GM20000 (cell line): ENCODE data around the gene RPSA.

Experiments used
- DNase-seq: peaks from one replicate; pipeline ENCODE4 v3.0.0; 2012; ENCODE audit warnings: low spot score
- TF ChIP-seq, protein P1 (sequence below): IDR thresholded peaks from 2 replicates; pipeline ENCODE4 v1.5.1; 2012; ENCODE audit warnings: mild to moderate bottlenecking, control low read depth; ENCODE audit errors: extremely low read depth, missing control alignments

Gene RPSA

GRCh38 chr3:39438880-39439279 is 32.4 kb downstream of the RPSA start:
- TF ChIP-seq, protein P1, sequence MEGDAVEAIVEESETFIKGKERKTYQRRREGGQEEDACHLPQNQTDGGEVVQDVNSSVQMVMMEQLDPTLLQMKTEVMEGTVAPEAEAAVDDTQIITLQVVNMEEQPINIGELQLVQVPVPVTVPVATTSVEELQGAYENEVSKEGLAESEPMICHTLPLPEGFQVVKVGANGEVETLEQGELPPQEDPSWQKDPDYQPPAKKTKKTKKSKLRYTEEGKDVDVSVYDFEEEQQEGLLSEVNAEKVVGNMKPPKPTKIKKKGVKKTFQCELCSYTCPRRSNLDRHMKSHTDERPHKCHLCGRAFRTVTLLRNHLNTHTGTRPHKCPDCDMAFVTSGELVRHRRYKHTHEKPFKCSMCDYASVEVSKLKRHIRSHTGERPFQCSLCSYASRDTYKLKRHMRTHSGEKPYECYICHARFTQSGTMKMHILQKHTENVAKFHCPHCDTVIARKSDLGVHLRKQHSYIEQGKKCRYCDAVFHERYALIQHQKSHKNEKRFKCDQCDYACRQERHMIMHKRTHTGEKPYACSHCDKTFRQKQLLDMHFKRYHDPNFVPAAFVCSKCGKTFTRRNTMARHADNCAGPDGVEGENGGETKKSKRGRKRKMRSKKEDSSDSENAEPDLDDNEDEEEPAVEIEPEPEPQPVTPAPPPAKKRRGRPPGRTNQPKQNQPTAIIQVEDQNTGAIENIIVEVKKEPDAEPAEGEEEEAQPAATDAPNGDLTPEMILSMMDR, result no peak
- no peak for DNase-seq

DNA sequence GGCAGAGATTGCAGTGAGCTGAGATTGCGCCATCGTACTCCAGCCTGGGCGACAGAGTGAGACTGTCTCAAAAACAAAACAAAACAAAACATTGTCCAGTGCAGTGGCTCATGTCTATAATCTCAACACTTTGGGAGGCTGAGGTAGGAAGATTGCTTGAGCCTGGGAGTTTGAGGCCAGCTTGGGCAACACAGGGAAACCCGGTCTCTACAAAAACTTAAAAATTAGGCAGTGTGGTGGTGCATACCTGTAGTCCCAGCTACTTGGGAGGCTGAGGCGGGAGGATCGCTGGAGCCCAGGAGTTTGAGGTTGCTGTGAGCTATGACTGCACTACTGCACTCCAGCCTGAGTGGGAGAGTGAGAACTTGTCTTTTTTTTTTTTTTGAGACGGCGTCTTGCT is 33.8 kb downstream of the RPSA start:
- DNase-seq, result no peak
- TF ChIP-seq, protein P1, result no peak

DNA sequence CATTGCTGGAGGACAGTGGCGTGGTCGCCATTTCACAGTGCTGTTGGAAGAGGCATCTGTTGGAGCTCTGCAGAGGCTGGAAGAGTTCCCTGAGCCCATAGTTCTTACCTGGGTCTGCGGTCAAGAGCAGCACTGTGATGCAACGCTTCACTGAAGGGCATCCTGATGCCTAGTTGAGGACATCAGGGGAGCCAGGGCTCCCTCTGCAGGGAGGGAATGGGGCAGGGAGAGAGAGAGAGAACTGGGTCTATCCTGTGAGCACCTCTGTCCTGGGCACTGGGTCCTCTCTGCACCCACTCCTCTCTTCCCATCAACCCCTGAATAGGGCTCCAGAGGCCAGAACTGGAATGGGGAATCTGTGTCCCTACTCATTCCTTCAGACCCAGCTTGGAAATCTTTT is 37.0 kb downstream of the RPSA start:
- TF ChIP-seq, protein P1, result no peak
- no peak for DNase-seq

DNA sequence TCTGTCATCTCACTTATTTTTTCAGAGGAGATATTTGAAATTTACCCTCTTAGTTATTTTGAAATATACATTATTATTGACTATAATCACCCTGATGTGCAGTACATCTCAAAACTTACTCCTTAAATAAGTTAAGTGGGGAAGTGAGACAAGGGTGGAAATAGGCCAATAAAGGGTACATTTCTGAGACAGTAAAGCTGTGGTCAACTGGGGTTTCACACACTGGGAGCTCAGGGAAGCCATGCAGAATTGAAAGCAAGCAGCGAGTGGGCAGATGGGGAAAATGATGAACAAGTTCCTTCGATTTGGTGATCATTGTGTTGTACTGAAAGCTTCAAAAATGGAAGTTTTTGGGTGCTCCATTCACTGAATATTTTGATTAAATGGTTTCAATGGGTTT is 39.4 kb downstream of the RPSA start:
- TF ChIP-seq, protein P1, result no peak
- no peak for DNase-seq

GRCh38 chr3:39446444-39446843 is 39.9 kb downstream of the RPSA start:
- DNase-seq, result no peak
- TF ChIP-seq, protein P1, result no peak

DNA sequence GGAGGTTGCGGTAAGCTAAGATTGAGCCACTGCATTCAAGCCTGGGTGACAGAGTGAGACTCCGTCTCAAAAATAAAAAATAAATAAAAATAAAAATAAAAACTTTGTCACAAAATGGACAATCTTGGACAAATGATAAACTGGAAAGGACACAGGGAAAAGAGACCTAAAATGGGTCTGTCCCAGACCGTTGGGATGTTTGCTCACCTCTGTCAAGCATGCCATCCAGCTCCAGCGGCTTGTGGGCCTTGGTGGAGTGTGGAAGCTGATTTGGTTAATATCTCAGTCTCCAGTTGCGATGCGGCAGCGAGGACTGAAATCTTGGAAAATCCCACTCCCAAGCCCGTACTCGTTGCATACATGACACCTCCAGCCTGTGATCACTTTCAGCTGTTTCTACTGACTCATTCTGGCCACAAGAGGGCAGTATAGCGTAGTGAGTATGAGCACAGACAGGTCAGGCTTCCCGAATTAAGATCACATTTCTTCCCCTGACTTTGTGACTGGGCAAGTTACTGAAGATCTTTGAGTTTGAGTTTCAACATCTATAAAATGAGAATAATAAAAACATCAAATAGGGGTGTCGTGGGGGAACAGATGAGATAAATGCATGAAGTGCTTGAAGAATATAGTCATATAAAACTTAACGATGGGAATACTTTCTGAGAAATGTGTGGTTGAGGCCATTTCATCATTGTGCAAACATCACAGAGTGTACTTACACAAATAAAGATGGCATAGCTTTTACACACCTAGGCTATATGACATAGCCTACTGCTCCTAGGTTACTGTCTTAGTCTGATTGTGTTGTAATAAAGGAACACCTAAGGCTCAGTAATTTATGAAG is 41.3 kb downstream of the RPSA start:
- DNase-seq, result peak; percentile 85
- TF ChIP-seq, protein P1, result peak; percentile 71

DNA sequence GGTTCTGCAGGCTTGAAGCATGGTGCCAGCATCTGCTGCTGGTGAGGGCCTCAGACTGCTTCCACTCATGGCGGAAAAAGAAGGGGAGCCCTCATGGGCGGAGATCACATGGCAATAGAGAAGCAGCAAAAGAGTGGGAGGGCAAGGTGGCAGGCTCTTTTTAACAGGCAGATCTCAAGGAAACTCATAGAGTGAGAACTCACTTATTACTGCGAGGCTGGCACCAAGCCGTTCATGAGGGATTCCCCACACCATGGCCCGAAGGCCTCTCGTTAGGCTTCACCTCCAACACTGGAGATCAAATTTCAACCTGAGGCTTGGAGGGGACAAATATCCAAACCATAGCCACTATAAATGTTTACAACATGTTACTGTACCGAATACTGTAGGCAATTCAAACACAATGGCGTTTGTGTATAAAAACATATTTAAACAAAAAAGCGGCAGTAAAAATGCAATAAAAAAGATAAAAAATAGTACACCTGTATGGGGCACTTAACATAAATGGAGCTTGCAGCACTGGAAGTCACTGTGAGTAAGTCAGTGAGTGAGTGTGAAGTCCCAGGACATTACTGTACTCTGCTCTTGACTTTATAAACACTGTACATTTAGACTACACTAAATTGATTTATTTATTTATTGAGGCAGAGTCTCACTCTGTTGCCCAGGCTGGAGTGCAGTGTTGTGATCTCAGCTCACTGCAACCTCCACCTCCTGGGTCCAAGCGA is 42.1 kb downstream of the RPSA start:
- TF ChIP-seq, protein P1, result no peak
- DNase-seq, result no peak
